ENCODE measurements around the gene ARHGEF4.

The ARHGEF4 gene

DNA sequence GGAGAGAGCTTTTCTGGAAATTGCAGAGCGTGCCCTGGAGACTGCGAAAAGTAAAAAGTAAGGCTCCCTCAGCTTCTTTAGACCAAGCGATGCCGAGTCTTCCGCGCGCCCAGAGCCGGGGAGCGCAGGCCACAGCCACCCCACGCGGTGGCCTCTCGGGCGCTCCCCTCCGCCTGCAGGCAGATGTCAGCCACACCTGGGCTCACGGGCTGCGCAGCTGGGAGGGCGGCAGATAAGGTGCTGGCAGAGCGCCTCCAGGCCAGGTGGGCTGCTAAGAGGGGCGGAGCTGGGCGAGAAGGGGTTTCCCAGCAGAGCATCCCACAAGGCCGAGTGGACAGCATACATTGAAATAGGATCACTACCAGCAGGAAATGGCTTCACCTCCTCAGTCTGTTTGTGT is 81.7 kb downstream of the ARHGEF4 start:
- no peak for DNase-seq (ENCODE audit: low read depth in 2 of 2)

GRCh38 chr2:130920415-130921163 is 83.9 kb downstream of the ARHGEF4 start:
- peak; percentile 23 to 47 for DNase-seq (ENCODE audit: low read depth in 2 of 2)

DNA sequence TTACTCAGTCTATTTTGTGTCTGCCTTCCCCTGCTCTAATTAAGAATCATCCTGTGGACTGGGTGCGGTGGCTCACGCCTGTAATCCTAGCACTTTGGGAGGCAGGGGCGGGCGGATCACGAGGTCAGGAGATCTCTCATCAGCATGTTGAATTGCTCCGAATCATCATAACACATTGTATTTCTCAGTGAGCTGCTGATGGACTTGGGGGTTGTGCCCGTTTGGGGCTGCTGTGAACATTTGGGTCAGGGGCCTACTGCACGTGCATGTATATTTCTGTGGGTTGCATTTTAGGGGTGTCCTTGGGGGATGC is 84.4 kb downstream of the ARHGEF4 start:
- DNase-seq (ENCODE audit: low read depth in 2 of 2) = no peak

DNA sequence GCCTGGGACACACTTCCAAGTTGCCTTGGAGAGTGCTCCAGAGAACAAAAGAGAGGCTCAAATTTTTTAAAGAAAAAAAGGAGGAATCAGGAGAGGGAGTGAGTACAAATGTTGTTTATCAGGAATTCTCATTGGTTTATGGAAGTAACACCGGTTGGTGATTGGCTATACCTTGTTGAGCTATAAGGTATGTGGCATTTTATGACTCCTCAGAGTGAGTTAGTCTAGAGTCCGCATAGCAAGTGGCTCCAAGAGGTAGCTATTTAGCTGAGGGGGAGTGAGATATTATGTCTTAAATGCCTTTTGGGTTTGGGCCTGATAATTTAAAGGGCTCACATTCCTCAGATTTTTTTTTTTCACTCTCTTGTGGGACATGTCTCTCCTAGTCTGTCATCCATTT is 85.7 kb downstream of the ARHGEF4 start:
- DNase-seq (ENCODE audit: low read depth in 2 of 2) = no peak

DNA sequence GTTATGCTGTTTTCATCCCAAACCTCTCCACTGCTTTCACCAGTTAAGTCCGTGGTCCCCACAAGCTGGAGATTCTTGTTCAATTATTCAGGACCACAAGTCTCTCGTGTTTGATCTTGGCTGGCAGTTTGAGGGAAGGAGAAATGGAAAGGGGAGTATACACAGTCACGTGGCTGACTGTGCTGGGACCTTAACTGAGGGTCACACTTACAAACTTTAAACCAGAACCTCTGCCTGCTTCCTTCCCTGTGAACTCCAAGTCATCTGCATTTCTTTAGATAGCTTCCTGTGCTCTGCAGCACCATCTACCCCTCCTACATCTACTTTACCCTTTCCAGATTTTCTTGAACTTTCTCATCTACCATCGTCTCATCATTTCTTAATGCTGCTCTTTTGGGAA is 91.7 kb downstream of the ARHGEF4 start:
- DNase-seq (ENCODE audit: low read depth in 2 of 2) = no peak

- no peak for DNase-seq (ENCODE audit: low read depth in 2 of 2)
Measured at GRCh38 chr2:130930740-130931659, 94.3 kb downstream of the ARHGEF4 start.

GRCh38 chr2:130933501-130933900 is 96.8 kb downstream of the ARHGEF4 start:
- no peak for DNase-seq (ENCODE audit: low read depth in 2 of 2)

- no peak for DNase-seq (ENCODE audit: low read depth in 2 of 2)
Measured at GRCh38 chr2:130936451-130936850, 99.7 kb downstream of the ARHGEF4 start.

DNA sequence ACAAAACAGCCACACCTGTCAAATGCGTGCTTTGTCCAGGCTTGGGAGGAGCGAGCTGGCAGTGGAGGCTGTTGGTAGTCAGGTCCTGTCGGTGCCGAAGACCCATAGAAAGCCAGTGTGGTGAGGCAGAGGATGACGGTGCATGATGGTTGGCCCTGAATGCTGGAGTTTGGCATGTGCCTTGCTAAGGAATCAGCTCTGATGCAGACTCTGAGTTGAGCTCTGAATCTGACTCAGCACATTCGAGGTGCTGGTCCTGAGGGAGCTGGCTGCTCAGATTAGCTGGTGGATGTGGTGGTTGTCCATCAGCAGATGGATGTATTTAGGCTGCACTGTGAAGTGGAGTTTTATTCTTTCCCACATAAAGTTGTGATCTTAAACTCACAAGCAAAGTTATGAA is 111.3 kb downstream of the ARHGEF4 start:
- DNase-seq (ENCODE audit: low read depth in 2 of 2) = no peak

DNA sequence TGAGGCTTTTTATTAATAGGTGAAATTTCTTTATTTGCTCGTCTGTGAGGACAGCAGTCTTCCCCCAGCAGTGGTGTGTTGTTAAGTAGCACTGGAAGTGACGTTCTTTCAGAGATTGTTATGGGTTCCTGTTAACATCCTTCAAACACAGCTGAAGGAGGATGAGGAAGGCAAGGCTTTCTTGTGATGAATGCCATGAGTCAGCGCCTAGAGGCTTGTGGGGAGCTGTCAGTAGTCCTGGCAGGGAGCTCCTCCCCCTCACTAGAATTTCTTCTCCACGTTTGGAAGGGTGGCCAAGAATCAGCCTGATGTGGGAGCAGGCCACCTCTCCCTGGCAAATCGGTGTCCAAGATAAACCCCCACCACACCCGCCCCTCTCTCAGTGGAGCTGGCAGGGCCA is 113.2 kb downstream of the ARHGEF4 start:
- no peak for DNase-seq (ENCODE audit: low read depth in 2 of 2)

- no peak for DNase-seq (ENCODE audit: low read depth in 2 of 2)
Measured at GRCh38 chr2:130951018-130951417, 114.3 kb downstream of the ARHGEF4 start.

- DNase-seq (ENCODE audit: low read depth in 2 of 2) = no peak
Measured at GRCh38 chr2:130954873-130955272, 118.2 kb downstream of the ARHGEF4 start.

GRCh38 chr2:130957915-130958314 is 121.2 kb downstream of the ARHGEF4 start:
- no peak for DNase-seq (ENCODE audit: low read depth in 2 of 2)

GRCh38 chr2:130963196-130963848 is 126.6 kb downstream of the ARHGEF4 start:
- DNase-seq (ENCODE audit: low read depth in 2 of 2) = no peak

DNA sequence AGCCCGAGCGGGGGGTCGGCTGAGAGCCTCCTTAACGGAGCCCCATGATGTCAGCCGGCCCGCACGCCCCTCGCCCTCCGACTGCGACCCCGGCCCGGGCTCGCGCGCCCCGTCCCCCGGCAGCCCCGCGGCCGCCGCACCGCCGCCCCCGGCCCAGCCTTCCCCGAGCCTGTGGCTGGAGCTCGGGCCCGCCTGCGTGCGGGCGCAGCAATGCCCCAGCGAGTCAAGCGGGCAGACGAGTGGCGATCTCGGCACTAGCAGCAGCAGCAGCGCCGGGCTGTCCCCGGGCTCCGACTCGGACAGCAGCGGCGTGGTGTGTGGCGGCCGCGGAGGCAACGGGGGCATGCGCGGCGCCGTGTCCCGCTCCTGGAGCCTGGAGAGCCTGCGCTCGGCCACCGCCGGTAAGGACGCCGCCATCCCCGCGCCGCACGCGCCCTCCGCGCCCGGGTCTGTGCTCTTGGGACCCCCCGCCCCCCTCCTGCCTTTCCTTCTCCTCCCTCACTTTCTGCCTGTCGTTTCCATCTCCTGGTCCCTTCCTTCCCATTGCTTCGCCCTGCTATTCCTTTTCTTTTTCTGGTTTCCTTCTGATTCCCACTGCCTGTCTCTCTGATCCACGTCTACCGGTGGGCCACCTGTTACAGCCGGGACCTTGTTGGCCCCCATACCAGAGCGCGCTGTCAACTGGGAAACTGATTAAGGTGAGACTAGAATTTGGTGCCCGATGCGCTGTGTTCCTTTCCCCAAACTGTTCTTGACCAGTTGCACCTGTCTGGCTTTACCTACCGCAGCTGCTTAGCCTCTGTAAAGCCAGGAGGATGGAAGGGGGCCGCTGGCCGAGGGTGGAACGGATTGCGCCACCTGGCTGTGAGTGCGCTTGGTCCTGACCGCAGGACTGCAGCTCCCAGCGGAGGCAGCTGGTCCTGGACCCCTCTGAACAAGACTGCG is 127.4 kb downstream of the ARHGEF4 start:
- no peak for DNase-seq (ENCODE audit: low read depth in 2 of 2)

DNA sequence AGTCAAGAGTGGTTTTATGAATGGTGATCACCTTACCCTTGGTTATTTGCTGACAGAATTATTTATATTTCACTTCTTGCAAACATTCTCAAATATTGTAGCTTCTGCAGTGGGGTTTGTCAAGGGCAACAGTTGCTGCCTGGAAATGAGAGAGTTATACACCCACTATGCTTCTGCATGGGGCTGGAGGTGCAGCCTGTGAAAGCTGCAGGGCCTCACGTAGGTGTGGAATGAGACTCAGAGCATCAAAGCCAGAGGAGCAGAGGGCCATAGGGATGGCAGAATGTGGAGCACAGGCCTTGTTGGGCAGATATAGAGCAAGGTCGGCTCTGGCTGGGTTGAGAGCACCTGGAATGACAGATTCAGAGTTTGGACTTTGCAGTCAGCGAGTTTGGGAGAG is 128.2 kb downstream of the ARHGEF4 start:
- DNase-seq (ENCODE audit: low read depth in 2 of 2) = no peak

DNA sequence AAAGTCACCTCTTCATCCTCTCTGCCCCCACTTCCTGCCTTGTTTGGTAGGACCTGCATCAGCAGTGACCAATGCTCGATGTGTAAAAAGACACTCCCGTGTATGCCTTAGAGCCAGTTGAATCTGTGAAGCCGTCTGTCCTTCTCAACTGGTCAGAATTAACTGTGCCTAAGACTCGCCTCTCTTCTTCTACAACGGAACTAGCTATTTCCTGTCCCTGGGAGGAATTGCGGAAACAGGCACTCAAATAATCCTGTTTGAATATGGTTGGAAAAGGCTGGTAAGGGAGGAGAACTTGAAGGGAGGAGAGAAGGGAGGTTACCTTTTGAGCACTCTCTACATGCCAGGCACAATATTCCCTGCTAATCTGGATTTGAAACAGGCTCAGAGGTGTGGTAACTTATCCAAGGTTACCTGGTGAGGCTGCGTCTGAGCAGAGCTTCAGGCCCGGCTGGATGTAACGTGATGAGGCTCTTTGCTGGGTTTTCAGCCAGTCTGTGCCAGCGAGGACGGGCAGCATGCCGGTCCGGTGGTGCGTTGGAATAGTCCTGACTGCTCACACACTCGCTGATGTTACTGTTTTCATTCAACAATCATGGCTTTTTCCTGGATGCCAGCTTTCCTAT is 129.5 kb downstream of the ARHGEF4 start:
- DNase-seq (ENCODE audit: low read depth in 2 of 2) = no peak

GRCh38 chr2:130966775-130967490 is 130.2 kb downstream of the ARHGEF4 start:
- DNase-seq (ENCODE audit: low read depth in 2 of 2) = no peak

DNA sequence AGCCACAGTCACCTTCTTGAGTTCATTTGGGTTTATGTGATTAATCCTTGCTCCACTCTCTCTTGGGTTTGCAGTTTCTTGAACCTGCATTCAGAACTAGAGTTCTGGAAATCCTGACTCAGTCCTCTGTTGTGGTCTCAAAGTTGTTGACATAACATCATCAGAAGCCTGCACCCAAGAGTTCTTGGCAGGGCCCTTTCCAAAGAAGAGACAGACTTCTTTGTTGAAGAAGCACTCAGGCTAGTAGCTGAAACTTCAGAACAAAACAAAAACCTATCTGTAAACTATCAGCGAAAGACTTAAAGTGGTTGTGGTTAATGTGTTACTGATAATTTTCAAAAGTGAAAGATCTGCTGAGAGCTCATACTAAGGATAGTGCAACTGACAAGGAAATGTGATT is 135.7 kb downstream of the ARHGEF4 start:
- no peak for DNase-seq (ENCODE audit: low read depth in 2 of 2)

DNA sequence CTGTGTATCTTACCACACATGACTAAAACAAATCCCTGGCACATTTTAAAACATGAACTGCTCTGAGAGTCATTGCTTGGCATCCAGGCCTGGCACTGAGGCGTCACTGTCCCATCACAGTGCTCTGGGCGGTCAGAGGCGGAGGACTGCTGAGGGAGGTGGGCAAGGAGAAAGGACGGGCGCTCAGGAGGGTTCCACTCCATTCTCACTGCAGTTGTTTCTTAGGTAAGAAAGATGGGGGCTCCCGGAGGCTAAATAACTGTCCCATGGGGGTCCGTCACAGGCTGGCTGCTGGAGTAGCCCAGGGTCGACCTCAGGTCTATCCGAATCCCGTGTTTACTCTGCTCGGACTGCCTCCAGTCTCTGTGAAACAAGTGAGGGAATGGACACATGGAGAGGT is 139.0 kb downstream of the ARHGEF4 start:
- no peak for DNase-seq (ENCODE audit: low read depth in 2 of 2)

All from stimulated activated CD8-positive, alpha-beta memory T cell treated with anti-CD3 and anti-CD28 coated beads, Interleukin-2, amount 100 ng/mL, for 48 hours (primary cell).